Endothelial cell of umbilical vein (primary cell): ENCODE measurements around the gene OTUB1.

Experiments used
- EZH2 ChIP-seq: IDR thresholded peaks from 2 replicates; pipeline ENCODE4 v1.6.1; 2012; ENCODE audit warnings: borderline replicate concordance, low read depth, mild to moderate bottlenecking, moderate library complexity, low read length, inconsistent platforms; ENCODE audit not compliant: severe bottlenecking
- FOS ChIP-seq: IDR thresholded peaks from 2 replicates; pipeline ENCODE4 v1.6.1; 2011; ENCODE audit warnings: mild to moderate bottlenecking, low read length, moderate library complexity, borderline replicate concordance; ENCODE audit not compliant: insufficient read depth
- GATA2 ChIP-seq: IDR thresholded peaks from 2 replicates; pipeline ENCODE4 v1.7.0; 2011; ENCODE audit warnings: low read depth, mild to moderate bottlenecking, moderate library complexity, mixed read lengths, low read length; ENCODE audit not compliant: insufficient read length, insufficient read depth
- JUN ChIP-seq: IDR thresholded peaks from 2 replicates; pipeline ENCODE4 v1.6.1; 2011; ENCODE audit warnings: borderline replicate concordance, low read depth; ENCODE audit not compliant: insufficient read length, insufficient read depth
- MAX ChIP-seq: IDR thresholded peaks from 2 replicates; pipeline ENCODE4 v1.6.1; 2011; ENCODE audit not compliant: insufficient read depth, insufficient read length
- MYC ChIP-seq: IDR thresholded peaks from one replicate; pipeline ENCODE4 v1.6.1; 2011; ENCODE audit warnings: mild to moderate bottlenecking, low read depth, low read length
- POLR2A ChIP-seq: IDR thresholded peaks from 2 replicates; pipeline ENCODE4 v1.6.1; 2012; ENCODE audit warnings: low read depth, mild to moderate bottlenecking, control low read depth, low read length
- POLR2AphosphoS5 ChIP-seq: IDR thresholded peaks from 2 replicates; pipeline ENCODE4 v1.6.1; 2012; ENCODE audit warnings: low read depth, mild to moderate bottlenecking, control low read depth, low read length, moderate library complexity; ENCODE audit not compliant: insufficient read depth
- TF ChIP-seq, protein P1 (sequence below), 2 donors: IDR thresholded peaks; 1 replicate in 1 of 2; 2 replicates in 1 of 2; pipeline ENCODE4 v1.5.1; 2011; ENCODE audit warnings: low read length in 2 of 2, mild to moderate bottlenecking in 2 of 2, moderate library complexity in 2 of 2, control low read depth in 1 of 2, inconsistent platforms in 1 of 2, low read depth in 1 of 2; ENCODE audit not compliant: insufficient read depth in 1 of 2; ENCODE audit errors: extremely low read depth in 1 of 2

DNA sequence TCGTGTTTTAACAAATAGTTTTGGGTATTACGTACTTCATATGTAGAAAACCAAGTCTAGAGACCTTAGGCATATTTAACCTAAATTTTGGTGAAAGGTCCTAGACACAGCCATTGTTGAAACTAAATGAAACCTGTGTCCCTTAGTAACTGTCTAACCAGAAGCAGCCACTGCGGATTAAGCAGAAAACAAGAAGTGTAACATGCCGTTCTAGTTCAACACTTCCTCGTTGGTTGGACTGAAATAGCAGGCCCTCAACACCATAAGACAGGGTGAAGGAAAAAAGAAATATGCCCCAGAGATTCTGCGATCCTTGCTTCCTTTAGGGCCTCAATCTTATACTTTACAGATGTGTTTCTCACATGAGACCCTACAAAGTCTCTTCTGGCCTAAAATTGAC lies 45.5 kb upstream of the OTUB1 start:
- TF ChIP-seq, protein P1, sequence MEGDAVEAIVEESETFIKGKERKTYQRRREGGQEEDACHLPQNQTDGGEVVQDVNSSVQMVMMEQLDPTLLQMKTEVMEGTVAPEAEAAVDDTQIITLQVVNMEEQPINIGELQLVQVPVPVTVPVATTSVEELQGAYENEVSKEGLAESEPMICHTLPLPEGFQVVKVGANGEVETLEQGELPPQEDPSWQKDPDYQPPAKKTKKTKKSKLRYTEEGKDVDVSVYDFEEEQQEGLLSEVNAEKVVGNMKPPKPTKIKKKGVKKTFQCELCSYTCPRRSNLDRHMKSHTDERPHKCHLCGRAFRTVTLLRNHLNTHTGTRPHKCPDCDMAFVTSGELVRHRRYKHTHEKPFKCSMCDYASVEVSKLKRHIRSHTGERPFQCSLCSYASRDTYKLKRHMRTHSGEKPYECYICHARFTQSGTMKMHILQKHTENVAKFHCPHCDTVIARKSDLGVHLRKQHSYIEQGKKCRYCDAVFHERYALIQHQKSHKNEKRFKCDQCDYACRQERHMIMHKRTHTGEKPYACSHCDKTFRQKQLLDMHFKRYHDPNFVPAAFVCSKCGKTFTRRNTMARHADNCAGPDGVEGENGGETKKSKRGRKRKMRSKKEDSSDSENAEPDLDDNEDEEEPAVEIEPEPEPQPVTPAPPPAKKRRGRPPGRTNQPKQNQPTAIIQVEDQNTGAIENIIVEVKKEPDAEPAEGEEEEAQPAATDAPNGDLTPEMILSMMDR (IDR thresholded peaks at IDR 0.05; ENCODE audit: extremely low read depth in 1 of 2, insufficient read depth in 1 of 2, low read depth in 1 of 2, low read length in 2 of 2): no peak
- no peak for TF ChIP-seq JUN
- no peak for TF ChIP-seq POLR2A
- no peak for TF ChIP-seq EZH2
- no peak for TF ChIP-seq POLR2AphosphoS5
- no peak for TF ChIP-seq GATA2
- no peak for TF ChIP-seq MAX
- no peak for TF ChIP-seq MYC
- TF ChIP-seq FOS: no peak
